NCI-H2107 treated with DMSO at 0.1 percent for 48 hours (cell line): ENCODE measurements around the gene ZNF569.
"Not testable (repeated sequence)": the region's sequence is repeated elsewhere in the genome, so short reads cannot be mapped to it uniquely, and the experiment has no call there.

Source experiments
- DNase-seq: peaks from one replicate; lab custom pipeline; 2025; ENCODE audit not compliant: unreplicated experiment; lab: John Stamatoyannopoulos, UW

ZNF569 gene

GRCh38 chr19:37466798-37467607 is at the start of gene ZNF569:
TSS of gene ZNF569 (minus strand) at chr19:37467444. CDS start at chr19:37444921, 22,523 bp downstream.
- peak; percentile 84 for DNase-seq

GRCh38 chr19:37513397-37513796 is 46.2 kb upstream of the ZNF569 start:
- no peak for DNase-seq

- DNase-seq: no peak
Observed at GRCh38 chr19:37511821-37512220, 44.6 kb upstream of the ZNF569 start.

- no peak for DNase-seq
Observed at GRCh38 chr19:37511186-37511585, 43.9 kb upstream of the ZNF569 start.

GRCh38 chr19:37507167-37507464 is 39.9 kb upstream of the ZNF569 start:
- no peak for DNase-seq

- peak; percentile 87 for DNase-seq
Observed at GRCh38 chr19:37506387-37507166, 39.3 kb upstream of the ZNF569 start, which contains the start of gene ZNF793. TSS of gene ZNF793 (plus strand) at chr19:37506939. CDS start at chr19:37523440, 16,501 bp downstream.

- peak; percentile 42 for DNase-seq
Observed at GRCh38 chr19:37505958-37506386, 38.7 kb upstream of the ZNF569 start.

GRCh38 chr19:37492213-37492612 is 25.0 kb upstream of the ZNF569 start:
- DNase-seq: no peak

- no peak for DNase-seq
Observed at GRCh38 chr19:37484406-37485168, 17.3 kb upstream of the ZNF569 start.

GRCh38 chr19:37472165-37472564 is 4.9 kb upstream of the ZNF569 start:
- DNase-seq: no peak

- DNase-seq: no peak
Observed at GRCh38 chr19:37470216-37470615, 3.0 kb upstream of the ZNF569 start.

GRCh38 chr19:37468961-37469777 is 1.9 kb upstream of the ZNF569 start, which contains the start of gene ZNF570:
TSS of gene ZNF570 (plus strand) at chr19:37469356. CDS start at chr19:37470355, 999 bp downstream.
- DNase-seq: peak; percentile 62

- DNase-seq: no peak
Observed at GRCh38 chr19:37467608-37468090, 405 bp upstream of the ZNF569 start.

- no peak for DNase-seq
Observed at GRCh38 chr19:37466277-37466797, 907 bp downstream of the ZNF569 start.

- DNase-seq: no peak
Observed at GRCh38 chr19:37452500-37453245, 14.6 kb downstream of the ZNF569 start.

GRCh38 chr19:37413313-37414084 is 53.7 kb downstream of the ZNF569 start:
- DNase-seq: no peak

GRCh38 chr19:37412700-37413099 is 54.5 kb downstream of the ZNF569 start:
- no peak for DNase-seq

GRCh38 chr19:37406140-37406846 is 61.0 kb downstream of the ZNF569 start:
- DNase-seq: not testable (repeated sequence)
